NCI-H1105 treated with DMSO at 0.1 percent for 48 hours (cell line): ENCODE results near the gene BOLL.
"Not testable (repeated sequence)": the region's sequence is repeated elsewhere in the genome, so short reads cannot be mapped to it uniquely, and the experiment has no call there.

Source experiments
- DNase-seq: peaks from one replicate; lab custom pipeline; 2025; lab: John Stamatoyannopoulos, UW

BOLL gene

DNA sequence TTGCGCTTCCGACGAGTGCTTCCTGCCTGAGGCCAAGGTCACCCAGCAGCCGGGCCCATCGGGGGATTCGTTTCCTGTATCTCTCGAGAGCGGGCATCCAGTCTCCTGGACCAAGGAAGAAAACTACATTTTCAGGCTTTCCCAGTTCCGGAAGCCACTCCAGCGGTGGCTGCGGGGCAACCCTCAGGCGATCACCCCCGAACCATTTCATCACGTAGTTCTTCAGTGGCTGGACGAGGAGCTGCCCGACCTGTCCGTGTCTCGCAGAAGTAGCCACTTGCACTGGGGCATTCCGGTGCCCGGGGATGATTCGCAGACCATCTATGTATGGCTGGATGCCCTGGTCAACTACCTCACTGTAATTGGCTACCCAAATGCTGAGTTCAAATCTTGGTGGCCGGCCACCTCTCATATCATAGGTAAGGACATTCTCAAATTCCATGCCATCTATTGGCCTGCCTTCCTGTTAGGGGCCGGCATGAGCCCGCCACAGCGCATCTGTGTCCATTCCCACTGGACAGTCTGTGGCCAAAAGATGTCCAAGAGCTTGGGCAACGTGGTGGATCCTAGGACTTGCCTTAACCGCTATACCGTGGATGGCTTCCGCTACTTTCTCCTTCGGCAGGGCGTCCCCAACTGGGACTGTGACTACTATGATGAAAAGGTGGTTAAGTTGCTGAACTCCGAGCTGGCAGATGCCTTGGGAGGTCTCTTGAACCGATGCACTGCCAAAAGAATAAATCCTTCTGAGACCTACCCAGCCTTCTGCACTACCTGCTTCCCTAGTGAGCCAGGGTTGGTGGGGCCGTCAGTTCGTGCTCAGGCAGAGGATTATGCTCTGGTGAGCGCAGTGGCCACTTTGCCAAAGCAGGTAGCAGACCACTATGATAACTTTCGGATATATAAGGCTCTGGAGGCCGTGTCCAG lies 78.9 kb downstream of the BOLL start:
- DNase-seq, result no peak

DNA sequence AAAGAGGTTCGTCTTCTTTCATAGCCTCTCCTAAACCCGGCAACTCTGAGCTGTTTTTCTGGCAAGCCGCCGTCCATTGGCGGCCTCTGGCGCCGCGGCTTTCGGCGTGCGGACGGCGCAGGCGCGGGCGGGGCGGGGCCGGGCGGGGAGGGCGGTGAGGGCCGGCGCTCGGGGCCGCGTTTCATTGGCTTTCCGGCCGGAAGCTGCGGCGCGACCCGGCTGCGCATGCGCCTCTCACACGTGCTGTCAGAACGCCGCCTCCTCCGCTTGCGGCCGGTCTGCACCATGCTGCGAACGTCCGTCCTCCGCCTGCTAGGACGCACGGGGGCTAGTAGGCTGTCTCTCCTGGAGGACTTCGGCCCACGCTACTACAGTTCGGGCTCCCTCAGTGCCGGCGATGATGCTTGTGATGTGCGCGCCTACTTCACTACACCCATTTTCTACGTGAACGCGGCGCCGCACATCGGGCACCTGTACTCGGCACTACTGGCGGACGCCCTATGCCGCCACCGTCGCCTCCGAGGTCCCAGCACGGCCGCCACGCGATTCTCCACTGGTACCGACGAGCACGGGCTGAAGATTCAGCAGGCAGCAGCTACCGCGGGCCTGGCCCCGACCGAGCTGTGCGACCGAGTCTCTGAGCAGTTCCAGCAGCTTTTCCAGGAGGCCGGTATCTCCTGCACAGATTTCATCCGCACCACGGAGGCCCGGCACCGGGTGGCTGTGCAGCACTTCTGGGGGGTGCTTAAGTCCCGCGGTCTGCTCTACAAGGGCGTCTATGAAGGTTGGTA lies 79.8 kb downstream of the BOLL start, which contains the start of gene MARS2:
Gene MARS2, plus strand, starts transcription at position 249 of the 791 bp plus-strand sequence. Its CDS starts 37 bp downstream, at position 286.
- peak; percentile 90 for DNase-seq

- no peak for DNase-seq
These were observed 80.5 kb downstream of the BOLL start for GRCh38 chr2:197704434-197705120.

GRCh38 chr2:197700960-197701359 lies 84.2 kb downstream of the BOLL start:
- DNase-seq, result no peak

- DNase-seq, result not testable (repeated sequence)
These were observed 85.4 kb downstream of the BOLL start for GRCh38 chr2:197699724-197700123.

GRCh38 chr2:197696571-197696970 lies 88.5 kb downstream of the BOLL start:
- DNase-seq, result not testable (repeated sequence)

DNA sequence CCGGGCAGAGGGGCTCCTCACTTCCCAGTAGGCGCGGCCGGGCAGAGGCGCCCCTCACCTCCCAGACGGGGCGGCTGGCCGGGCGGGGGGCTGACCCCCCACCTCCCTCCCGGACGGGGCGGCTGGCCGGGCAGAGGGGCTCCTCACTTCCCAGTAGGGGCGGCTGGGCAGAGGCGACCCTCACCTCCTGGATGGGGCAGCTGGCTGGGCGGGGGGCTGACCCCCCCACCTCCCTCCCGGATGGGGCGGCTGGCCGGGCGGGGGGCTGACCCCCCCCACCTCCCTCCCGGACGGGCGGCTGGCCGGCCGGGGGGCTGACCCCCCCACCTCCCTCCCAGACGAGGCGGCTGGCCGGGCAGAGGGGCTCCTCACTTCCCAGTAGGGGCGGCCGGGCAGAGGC lies 89.1 kb downstream of the BOLL start:
- not testable (repeated sequence) for DNase-seq

DNA sequence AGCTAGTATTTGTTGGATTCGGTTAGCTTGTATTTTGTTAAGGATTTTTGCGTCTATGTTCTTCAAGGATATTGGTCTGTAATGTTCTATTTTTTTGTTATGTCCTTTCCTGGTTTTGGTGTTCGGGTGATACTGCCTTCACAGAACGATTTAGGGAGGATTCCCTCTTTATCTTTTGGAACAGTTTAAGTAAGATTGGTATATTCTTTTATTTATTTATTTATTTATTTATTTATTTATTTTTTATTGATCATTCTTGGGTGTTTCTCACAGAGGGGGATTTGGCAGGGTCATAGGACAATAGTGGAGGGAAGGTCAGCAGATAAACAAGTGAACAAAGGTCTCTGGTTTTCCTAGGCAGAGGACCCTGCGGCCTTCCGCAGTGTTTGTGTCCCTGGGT lies 89.9 kb downstream of the BOLL start:
- not testable (repeated sequence) for DNase-seq

- DNase-seq, result no peak
These were observed 107.6 kb downstream of the BOLL start for GRCh38 chr2:197677483-197677882.

DNA sequence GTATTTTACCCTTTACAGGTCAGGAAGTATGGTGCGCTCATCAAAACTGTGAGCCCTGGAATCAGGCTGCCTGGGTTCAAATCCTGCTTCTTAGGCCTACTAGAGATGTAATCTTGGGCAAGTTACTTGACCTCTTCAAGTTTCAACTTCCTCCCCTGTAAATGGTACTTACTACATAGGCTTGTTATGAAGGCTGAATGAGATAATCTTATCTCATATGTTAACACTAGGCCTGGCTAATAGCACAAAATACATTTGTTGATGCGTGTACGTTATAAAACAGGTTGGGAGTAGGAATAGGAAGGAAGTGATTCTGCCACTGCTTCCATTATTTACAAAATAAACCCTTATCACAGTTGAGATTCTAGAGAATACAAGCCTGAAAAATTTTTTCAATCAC lies 108.1 kb downstream of the BOLL start:
- no peak for DNase-seq
